ENCODE data around the gene MAP1S. TPM values are rescaled to one million over a fixed set of nuclear protein-coding genes. Genes with fewer than 3 reads are reported as not detected.

MAP1S gene
- polyA plus RNA-seq, 1 of the 3 experiments (the other 2 are of a cell fraction) = 18.4 TPM

DNA sequence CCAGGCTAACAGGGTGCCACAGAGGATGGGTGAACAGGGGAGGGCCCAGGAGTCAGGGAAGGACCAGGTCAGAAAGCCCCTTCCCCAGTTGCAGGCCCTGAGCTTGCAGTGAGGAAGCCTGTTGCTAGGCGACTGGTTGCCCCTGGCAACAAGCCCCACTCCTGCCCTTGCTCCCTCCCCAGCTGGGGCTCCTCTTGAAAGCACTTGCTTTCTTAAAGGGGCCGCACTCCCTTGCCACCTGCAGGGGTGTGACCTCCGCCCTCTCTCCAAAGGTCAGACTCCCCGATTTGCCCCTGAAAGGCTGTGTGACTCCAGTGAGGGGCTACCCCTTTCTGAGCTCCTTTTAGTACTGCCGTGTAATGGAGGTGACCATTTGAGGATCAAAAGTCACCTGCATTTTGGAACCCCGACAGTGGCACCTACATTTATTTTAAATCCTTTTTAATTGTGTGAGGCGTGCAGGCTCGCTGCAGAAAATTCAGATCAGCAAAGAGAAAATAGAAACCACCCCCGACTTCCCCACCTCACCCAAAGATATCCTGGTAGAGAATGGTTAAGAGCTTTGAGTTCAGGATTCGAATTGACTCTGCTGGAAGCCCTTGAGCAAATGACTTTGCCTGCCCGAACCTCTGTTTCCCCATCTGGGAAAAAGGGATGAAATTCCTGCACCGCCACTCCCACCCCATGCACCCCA is 36.8 kb downstream of the MAP1S start:
- DNase-seq = peak; percentile 78
- H3K4me3 ChIP-seq (ENCODE audit: low read depth in 2 of 2, low read length in 1 of 2) = no peak overlapping the region
- no peak overlapping the region for H2AFZ ChIP-seq (ENCODE audit: low read depth)
- WGBS (ENCODE audit: low lambda C conversion rate) = 79% methylated on average over 12 of the region's 12 CpGs
- ChIA-PET POLR2A (interaction anchor here (0.6 to 1.6 kb wide), 2 partner anchors 99 to 104 kb away, joined by 5 to 6 read pairs; partner anchors contain the start of gene RPL18A), CTCF (interaction anchor here (0.9 to 2.1 kb wide), 3 partner anchors 20 to 100 kb away, joined by 3 to 11 read pairs (median 3); no protein-coding TSS in a partner anchor)
- H4K20me1 ChIP-seq (ENCODE audit: insufficient read depth) = no peaks in the 10 kb centered on the region
- H3K9ac ChIP-seq = no peak overlapping the region
- peak overlapping the region in 1 of 2 experiments; percentile 30; a peak in 1 of 4 replicates for H3K27ac ChIP-seq (ENCODE audit: low read depth in 2 of 2, low read length in 1 of 2)
- TF ChIP-seq RFX5 (IDR thresholded peaks at IDR 0.05; ENCODE audit: low read length) (peak; percentile 93), RCOR1 (IDR thresholded peaks at IDR 0.05; ENCODE audit: low read length) (no peak), MXI1 (IDR thresholded peaks at IDR 0.05; ENCODE audit: low read depth, low read length) (peak; percentile 63; the same call in 1 of the 2 replicates), TAF1 (IDR thresholded peaks at IDR 0.05; ENCODE audit: borderline replicate concordance, low read depth, low read length) (no peak), FOXM1 (IDR thresholded peaks at IDR 0.05; ENCODE audit: low read depth) (no peak)
- TF ChIP-seq, protein P1, sequence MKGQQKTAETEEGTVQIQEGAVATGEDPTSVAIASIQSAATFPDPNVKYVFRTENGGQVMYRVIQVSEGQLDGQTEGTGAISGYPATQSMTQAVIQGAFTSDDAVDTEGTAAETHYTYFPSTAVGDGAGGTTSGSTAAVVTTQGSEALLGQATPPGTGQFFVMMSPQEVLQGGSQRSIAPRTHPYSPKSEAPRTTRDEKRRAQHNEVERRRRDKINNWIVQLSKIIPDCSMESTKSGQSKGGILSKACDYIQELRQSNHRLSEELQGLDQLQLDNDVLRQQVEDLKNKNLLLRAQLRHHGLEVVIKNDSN (IDR thresholded peaks at IDR 0.05; ENCODE audit: borderline replicate concordance, low read depth) = no peak
- no peaks in the 10 kb centered on the region for H3K9me2 ChIP-seq
- no peaks in the 10 kb centered on the region for H3F3A ChIP-seq (replicated peaks; ENCODE audit: insufficient read depth)
- no peaks in the 10 kb centered on the region for H3K9me3 ChIP-seq
- peak overlapping the region; percentile 31; the same call in 1 of the 2 replicates for H3K4me2 ChIP-seq
- H3K4me1 ChIP-seq (ENCODE audit: control insufficient read depth in 1 of 2, insufficient read depth in 2 of 2, low read depth in 1 of 2, low read length in 1 of 2) = peaks cover 9 to 17% of the 10 kb centered on the region in 2 experiments; a peak in 1 of 4 replicates
- no peaks in the 10 kb centered on the region for H3K27me3 ChIP-seq (ENCODE audit: insufficient read depth)
- no peaks in the 10 kb centered on the region for H3K79me2 ChIP-seq (ENCODE audit: insufficient read depth)
- H3K36me3 ChIP-seq (replicated peaks in 1 of 2; ENCODE audit: control insufficient read depth in 1 of 2, insufficient read depth in 2 of 2, low read length in 1 of 2) = no peaks in the 10 kb centered on the region

DNA sequence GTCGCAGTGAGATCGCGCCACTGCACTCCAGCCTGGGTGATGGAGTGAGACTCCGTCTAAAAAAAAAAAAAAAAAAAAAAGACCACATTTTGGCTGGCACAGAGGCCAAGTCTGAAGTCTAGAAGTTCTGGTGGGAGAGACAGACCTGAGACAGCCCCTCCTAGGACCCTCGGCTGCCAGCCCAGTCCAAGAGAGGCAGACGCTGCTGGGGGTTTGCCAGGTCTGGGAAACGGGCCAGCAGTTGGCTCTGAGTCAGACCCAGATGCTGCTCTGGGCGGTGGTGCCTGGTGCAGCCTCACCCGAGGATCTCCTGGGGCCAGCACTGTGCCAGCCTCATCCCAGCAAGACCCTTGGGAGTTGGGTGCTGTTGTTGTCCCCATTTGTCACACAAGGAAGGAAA is 37.8 kb downstream of the MAP1S start:
- Histone ChIP-seq H3K4me3 (ENCODE audit: low read depth in 2 of 2, low read length in 1 of 2) (no peak overlapping the region), H2AFZ (ENCODE audit: low read depth) (no peak overlapping the region), H4K20me1 (ENCODE audit: insufficient read depth) (no peaks in the 10 kb centered on the region), H3K9me3 (no peaks in the 10 kb centered on the region), H3K4me2 (peak overlapping the region; percentile 37; the same call in 1 of the 2 replicates), H3K27me3 (ENCODE audit: insufficient read depth) (no peaks in the 10 kb centered on the region), H3K4me1 (ENCODE audit: control insufficient read depth in 1 of 2, insufficient read depth in 2 of 2, low read depth in 1 of 2, low read length in 1 of 2) (peaks cover 9 to 17% of the 10 kb centered on the region in 2 experiments; a peak in 1 of 4 replicates), H3K9me2 (no peaks in the 10 kb centered on the region), H3F3A (replicated peaks; ENCODE audit: insufficient read depth) (no peaks in the 10 kb centered on the region), H3K36me3 (replicated peaks in 1 of 2; ENCODE audit: control insufficient read depth in 1 of 2, insufficient read depth in 2 of 2, low read length in 1 of 2) (no peaks in the 10 kb centered on the region), H3K79me2 (ENCODE audit: insufficient read depth) (no peaks in the 10 kb centered on the region), H3K27ac (ENCODE audit: low read depth in 2 of 2, low read length in 1 of 2) (no peak overlapping the region; a peak in 1 of 4 replicates), H3K9ac (no peak overlapping the region)
- POLR2A ChIA-PET = interaction anchor here (0.6 to 1.6 kb wide), 3 partner anchors 22 to 411 kb away, joined by 3 to 6 read pairs (median 6); partner anchors contain the start of gene RPL18A
- peak; percentile 76 for DNase-seq
- peak; percentile 45; the same call in 1 of the 2 replicates for TF ChIP-seq FOSL2 (IDR thresholded peaks at IDR 0.05; ENCODE audit: borderline replicate concordance, low read depth)
- peak; percentile 75 for TF ChIP-seq TCF12 (IDR thresholded peaks at IDR 0.05)
- peak; percentile 91 for TF ChIP-seq NFIC (IDR thresholded peaks at IDR 0.05; ENCODE audit: borderline replicate concordance)
- peak; percentile 37; the same call in 1 of the 2 replicates for TF ChIP-seq RCOR1 (IDR thresholded peaks at IDR 0.05; ENCODE audit: low read length)
- TF ChIP-seq, protein P2, sequence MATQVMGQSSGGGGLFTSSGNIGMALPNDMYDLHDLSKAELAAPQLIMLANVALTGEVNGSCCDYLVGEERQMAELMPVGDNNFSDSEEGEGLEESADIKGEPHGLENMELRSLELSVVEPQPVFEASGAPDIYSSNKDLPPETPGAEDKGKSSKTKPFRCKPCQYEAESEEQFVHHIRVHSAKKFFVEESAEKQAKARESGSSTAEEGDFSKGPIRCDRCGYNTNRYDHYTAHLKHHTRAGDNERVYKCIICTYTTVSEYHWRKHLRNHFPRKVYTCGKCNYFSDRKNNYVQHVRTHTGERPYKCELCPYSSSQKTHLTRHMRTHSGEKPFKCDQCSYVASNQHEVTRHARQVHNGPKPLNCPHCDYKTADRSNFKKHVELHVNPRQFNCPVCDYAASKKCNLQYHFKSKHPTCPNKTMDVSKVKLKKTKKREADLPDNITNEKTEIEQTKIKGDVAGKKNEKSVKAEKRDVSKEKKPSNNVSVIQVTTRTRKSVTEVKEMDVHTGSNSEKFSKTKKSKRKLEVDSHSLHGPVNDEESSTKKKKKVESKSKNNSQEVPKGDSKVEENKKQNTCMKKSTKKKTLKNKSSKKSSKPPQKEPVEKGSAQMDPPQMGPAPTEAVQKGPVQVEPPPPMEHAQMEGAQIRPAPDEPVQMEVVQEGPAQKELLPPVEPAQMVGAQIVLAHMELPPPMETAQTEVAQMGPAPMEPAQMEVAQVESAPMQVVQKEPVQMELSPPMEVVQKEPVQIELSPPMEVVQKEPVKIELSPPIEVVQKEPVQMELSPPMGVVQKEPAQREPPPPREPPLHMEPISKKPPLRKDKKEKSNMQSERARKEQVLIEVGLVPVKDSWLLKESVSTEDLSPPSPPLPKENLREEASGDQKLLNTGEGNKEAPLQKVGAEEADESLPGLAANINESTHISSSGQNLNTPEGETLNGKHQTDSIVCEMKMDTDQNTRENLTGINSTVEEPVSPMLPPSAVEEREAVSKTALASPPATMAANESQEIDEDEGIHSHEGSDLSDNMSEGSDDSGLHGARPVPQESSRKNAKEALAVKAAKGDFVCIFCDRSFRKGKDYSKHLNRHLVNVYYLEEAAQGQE (IDR thresholded peaks at IDR 0.05; ENCODE audit: low read depth, low read length) = no peak
- peak; percentile 24 for TF ChIP-seq CHD2 (IDR thresholded peaks at IDR 0.05; ENCODE audit: low read length, partially characterized antibody)
- no peak for TF ChIP-seq EZH2phosphoT487 (IDR thresholded peaks at IDR 0.05; ENCODE audit: borderline replicate concordance, low read depth)
- 0 out of 4 replicates have a peak, but pooled peaks of 1 of the 2 experiments have one; percentile 48 for TF ChIP-seq EP300 (IDR thresholded peaks at IDR 0.05; ENCODE audit: borderline replicate concordance in 1 of 2, low read depth in 1 of 2, low read length in 1 of 2)
- CTCF ChIA-PET = no interaction called here
- WGBS (ENCODE audit: low lambda C conversion rate) = 27% methylated on average over 6 of the region's 9 CpGs

Data from SK-N-SH (cell line).